Esophagus (tissue), 2 donors: ENCODE measurements around the gene PRKAB1. TPM values are rescaled to one million over a fixed set of nuclear protein-coding genes. Genes with fewer than 3 reads are reported as not detected.
"Not testable (repeated sequence)": the region's sequence is repeated elsewhere in the genome, so short reads cannot be mapped to it uniquely, and the experiment has no call there.

ENCODE experiments used
- H3K27ac ChIP-seq, 2 donors: one replicate each; pipeline ENCODE4 v1.5.1; 2013; ENCODE audit warnings: low read depth in 2 of 2, mild to moderate bottlenecking in 2 of 2, inconsistent platforms in 1 of 2, low read length in 1 of 2, moderate library complexity in 1 of 2
- H3K27me3 ChIP-seq, 2 donors: one replicate each; pipeline ENCODE4 v1.6.1; 2013; ENCODE audit warnings: low read length in 2 of 2, control low read depth in 1 of 2, mild to moderate bottlenecking in 1 of 2; ENCODE audit not compliant: insufficient read depth in 2 of 2, control insufficient read depth in 1 of 2
- H3K36me3 ChIP-seq, 2 donors: one replicate each; pipeline ENCODE4 v1.6.1; 2013; ENCODE audit warnings: low read length in 1 of 2; ENCODE audit not compliant: control insufficient read depth in 2 of 2, insufficient read depth in 2 of 2
- H3K4me1 ChIP-seq, 2 donors: one replicate each; pipeline ENCODE4 v1.6.1; 2013; ENCODE audit warnings: low read length in 1 of 2; ENCODE audit not compliant: control insufficient read depth in 2 of 2, insufficient read depth in 2 of 2
- H3K4me3 ChIP-seq, 2 donors: one replicate each; pipeline ENCODE4 v1.5.1; 2013; ENCODE audit warnings: low read length in 2 of 2, mild to moderate bottlenecking in 2 of 2, low read depth in 1 of 2, moderate library complexity in 1 of 2
- H3K9me3 ChIP-seq, 2 donors: one replicate each; pipeline ENCODE4 v1.6.1; 2013; ENCODE audit warnings: mild to moderate bottlenecking in 2 of 2, low read depth in 1 of 2, low read length in 1 of 2, moderate library complexity in 1 of 2; ENCODE audit not compliant: control insufficient read depth in 2 of 2, insufficient read depth in 1 of 2
- WGBS, 2 donors: extraction: QIAGEN DNeasy Blood & Tissue Kit; methylation state at CpG; one replicate each; pipeline ENCODE4 v1.1.7; 2013; 5-methylcytosine and 5-hydroxymethylcytosine counted together
- polyA plus RNA-seq, 2 donors: library from polyadenylated mRNA; stranded (reverse); fragments of 200-250 nt; gene quantifications; one replicate each; pipeline ENCODE4 v1.2.3, GENCODE V29; 2013
- donor health status: healthy with polysubstance abuse.
- donor health status: Bipolar disorder and iron deficiency.

The PRKAB1 gene
- polyA plus RNA-seq, 2 donors = 28.0 to 30.8 TPM

GRCh38 chr12:119631930-119632678 lies 35.8 kb upstream of the PRKAB1 start:
- no peaks in the 10 kb centered on the region for H3K4me1 ChIP-seq
- H3K9me3 ChIP-seq = peaks cover 0 to 2% of the 10 kb centered on the region in 2 donors
- no peaks in the 10 kb centered on the region for H3K36me3 ChIP-seq
- 81 to 82% methylated on average over 4 of the region's 4 CpGs for WGBS, 2 donors
- no peak overlapping the region for H3K4me3 ChIP-seq
- H3K27ac ChIP-seq = no peak overlapping the region
- H3K27me3 ChIP-seq = peaks cover 0 to 3% of the 10 kb centered on the region in 2 donors

GRCh38 chr12:119634743-119635142 lies 33.2 kb upstream of the PRKAB1 start:
- H3K4me3 ChIP-seq = no peak overlapping the region
- WGBS, 2 donors = 32 to 34% methylated on average over 6 of the region's 6 CpGs
- H3K27ac ChIP-seq = no peak overlapping the region
- H3K36me3 ChIP-seq = no peaks in the 10 kb centered on the region
- H3K9me3 ChIP-seq = peaks cover 0 to 2% of the 10 kb centered on the region in 2 donors
- H3K4me1 ChIP-seq = no peaks in the 10 kb centered on the region
- H3K27me3 ChIP-seq = peaks cover 0 to 3% of the 10 kb centered on the region in 2 donors

- 68 to 70% methylated on average over 4 of the region's 4 CpGs for WGBS, 2 donors
Observed at GRCh38 chr12:119642986-119643385, 24.9 kb upstream of the PRKAB1 start.

GRCh38 chr12:119644930-119645329 lies 23.0 kb upstream of the PRKAB1 start:
- H3K9me3 ChIP-seq = no peaks in the 10 kb centered on the region
- no peaks in the 10 kb centered on the region for H3K36me3 ChIP-seq
- H3K27me3 ChIP-seq = no peaks in the 10 kb centered on the region
- no peak overlapping the region for H3K4me3 ChIP-seq
- WGBS, 2 donors = 83 to 91% methylated on average over 3 of the region's 3 CpGs
- no peaks in the 10 kb centered on the region for H3K4me1 ChIP-seq
- H3K27ac ChIP-seq = no peak overlapping the region

More at GRCh38 chr12:119642986-119643385, 24.9 kb upstream of the PRKAB1 start:
- H3K27ac ChIP-seq = no peak overlapping the region
- H3K27me3 ChIP-seq = no peaks in the 10 kb centered on the region
- H3K4me3 ChIP-seq = no peak overlapping the region
- no peaks in the 10 kb centered on the region for H3K4me1 ChIP-seq
- no peaks in the 10 kb centered on the region for H3K9me3 ChIP-seq
- H3K36me3 ChIP-seq = no peaks in the 10 kb centered on the region

- Histone ChIP-seq H3K4me1 (no peaks in the 10 kb centered on the region), H3K27me3 (no peaks in the 10 kb centered on the region), H3K27ac (no peak overlapping the region), H3K36me3 (no peaks in the 10 kb centered on the region), H3K9me3 (no peaks in the 10 kb centered on the region), H3K4me3 (no peak overlapping the region)
- WGBS, 2 donors = 87 to 88% methylated on average over 7 of the region's 7 CpGs
Observed at GRCh38 chr12:119645535-119646059, 22.3 kb upstream of the PRKAB1 start.

GRCh38 chr12:119649202-119649808 lies 18.6 kb upstream of the PRKAB1 start:
- Histone ChIP-seq H3K27me3 (no peaks in the 10 kb centered on the region), H3K4me1 (no peaks in the 10 kb centered on the region), H3K36me3 (no peaks in the 10 kb centered on the region), H3K27ac (no peak overlapping the region), H3K9me3 (peaks cover 0 to 3% of the 10 kb centered on the region in 2 donors), H3K4me3 (no peak overlapping the region)
- 64 to 69% methylated on average over 4 of the region's 4 CpGs for WGBS, 2 donors

GRCh38 chr12:119652665-119653064 lies 15.3 kb upstream of the PRKAB1 start:
- Histone ChIP-seq H3K4me1 (no peaks in the 10 kb centered on the region), H3K27me3 (no peaks in the 10 kb centered on the region), H3K9me3 (peaks cover 0 to 3% of the 10 kb centered on the region in 2 donors), H3K27ac (no peak overlapping the region), H3K4me3 (no peak overlapping the region), H3K36me3 (no peaks in the 10 kb centered on the region)
- WGBS, 2 donors = 54 to 76% methylated on average over 3 of the region's 3 CpGs

GRCh38 chr12:119657001-119657400 lies 10.9 kb upstream of the PRKAB1 start:
- H3K27me3 ChIP-seq, H3K4me1 ChIP-seq, H3K9me3 ChIP-seq, H3K36me3 ChIP-seq, H3K4me3 ChIP-seq, H3K27ac ChIP-seq: not testable (repeated sequence)
- WGBS, 2 donors = 55 to 61% methylated on average over 2 of the region's 2 CpGs

- not testable (repeated sequence) for H3K4me3 ChIP-seq, H3K9me3 ChIP-seq, H3K36me3 ChIP-seq, H3K4me1 ChIP-seq, H3K27me3 ChIP-seq, H3K27ac ChIP-seq
- 88 to 92% methylated on average over 6 of the region's 6 CpGs for WGBS, 2 donors
Observed at GRCh38 chr12:119658166-119658565, 9.8 kb upstream of the PRKAB1 start.
